HepG2 (cell line): ENCODE data around the gene ERFL. TPM values are rescaled to one million over a fixed set of nuclear protein-coding genes. Genes with fewer than 3 reads are reported as not detected.
A peak's percentile ranks its signal among the peaks of the same experiment; 100 is the strongest.

Experiments used
- FOXJ3 ChIP-seq: sonication (generic); formaldehyde crosslinking; IDR thresholded peaks from 2 replicates; pipeline ENCODE4 v1.4.0; 2020; ENCODE audit warnings: missing genetic modification reagents, mild to moderate bottlenecking, borderline replicate concordance
- JUN ChIP-seq: sonication (generic); formaldehyde crosslinking; IDR thresholded peaks from 2 replicates; pipeline ENCODE4 v1.4.0; 2020; ENCODE audit warnings: mild to moderate bottlenecking, missing genetic modification reagents
- KAT8 ChIP-seq: IDR thresholded peaks from 2 replicates; pipeline ENCODE4 v1.6.1; 2016; ENCODE audit warnings: missing genetic modification reagents, missing compliant biosample characterization
- LCORL ChIP-seq, 2 experiments: fragments of 450-650 bp in 1 of 2; sonication (generic) in 1 of 2; formaldehyde crosslinking in 1 of 2; IDR thresholded peaks; 2 replicates each; pipeline versions ENCODE4 v1.5.0 to v1.6.1; 2017 to 2020; ENCODE audit warnings: antibody characterized with exemption in 1 of 2, missing genetic modification reagents in 1 of 2
- MIER3 ChIP-seq: IDR thresholded peaks from 2 replicates; pipeline ENCODE4 v1.6.1; 2016; ENCODE audit warnings: missing compliant biosample characterization, borderline replicate concordance
- SOX6 ChIP-seq, 2 experiments: fragments of 450-650 bp in 1 of 2; sonication (generic) in 1 of 2; formaldehyde crosslinking in 1 of 2; IDR thresholded peaks; 2 replicates each; pipeline versions ENCODE4 v1.4.0 to v1.6.1; 2017 to 2020; ENCODE audit warnings: antibody characterized with exemption in 1 of 2, mild to moderate bottlenecking in 1 of 2, missing genetic modification reagents in 1 of 2
- ZNF124 ChIP-seq: sonication (generic); formaldehyde crosslinking; IDR thresholded peaks from 2 replicates; pipeline ENCODE4 v1.4.0; 2020; ENCODE audit warnings: missing genetic modification reagents
- ZNF501 ChIP-seq: sonication (generic); formaldehyde crosslinking; IDR thresholded peaks from 2 replicates; pipeline ENCODE4 v1.5.1; 2020; ENCODE audit warnings: mild to moderate bottlenecking, moderate library complexity, missing genetic modification reagents
- ZNF556 ChIP-seq: sonication (generic); formaldehyde crosslinking; IDR thresholded peaks from 2 replicates; pipeline ENCODE4 v1.4.0; 2020; ENCODE audit warnings: mild to moderate bottlenecking, missing genetic modification reagents, borderline replicate concordance
- ZNF614 ChIP-seq: IDR thresholded peaks from 2 replicates; pipeline ENCODE4 v1.6.1; 2018; ENCODE audit warnings: missing biosample characterization, missing genetic modification reagents, inconsistent platforms, borderline replicate concordance
- polyA plus RNA-seq, 8 experiments: library from polyadenylated mRNA; depleted of rRNA in 3 of 8; stranded (reverse) in 7 of 8; unstranded in 1 of 8; fragments of >200 nt; fragmentation: Illumina TruSeq in 4 of 8; extraction: Trizol in 4 of 8; gene quantifications; 2 replicates each; pipeline versions ENCODE4 v1.2.1 to v1.2.3, GENCODE V29; 2011 to 2016; ENCODE audit warnings: low read depth in 4 of 8, missing spikeins in 1 of 8, mixed read lengths in 1 of 8; ENCODE audit not compliant: insufficient read depth in 1 of 8
- total RNA-seq, 5 experiments: library from RNA; depleted of rRNA; stranded (reverse); fragments of >200 nt; fragmentation: Illumina TruSeq; extraction: Trizol; gene quantifications; 2 replicates each; pipeline ENCODE4 v1.2.3, GENCODE V29; 2016; ENCODE audit warnings: low read depth in 1 of 5
- TF ChIP-seq, protein P1 (sequence below): sonication (generic); formaldehyde crosslinking; IDR thresholded peaks from 2 replicates; pipeline ENCODE4 v1.5.1; 2020; ENCODE audit warnings: mild to moderate bottlenecking, missing genetic modification reagents, borderline replicate concordance
- TF ChIP-seq, protein P2 (sequence below), 2 experiments: fragments of 450-650 bp in 1 of 2; sonication (generic) in 1 of 2; formaldehyde crosslinking; IDR thresholded peaks; 2 replicates each; pipeline versions ENCODE4 v1.5.0 to v1.8.0; 2020 to 2022; ENCODE audit warnings: mild to moderate bottlenecking in 1 of 2, missing genetic modification reagents in 1 of 2
- TF ChIP-seq, protein P3 (sequence below): sonication (generic); formaldehyde crosslinking; IDR thresholded peaks from 2 replicates; pipeline ENCODE4 v1.9.0; 2022; ENCODE audit warnings: low read depth, missing genetic modification reagents
- TF ChIP-seq, protein P4 (sequence below): IDR thresholded peaks from 2 replicates; pipeline ENCODE4 v1.6.1; 2016; ENCODE audit warnings: mild to moderate bottlenecking

Gene ERFL
- total and polyA plus RNA-seq, 2 of the 13 experiments (the other 11 are each of a cell fraction or from before 2014, with no cell fraction given), result not detected

DNA sequence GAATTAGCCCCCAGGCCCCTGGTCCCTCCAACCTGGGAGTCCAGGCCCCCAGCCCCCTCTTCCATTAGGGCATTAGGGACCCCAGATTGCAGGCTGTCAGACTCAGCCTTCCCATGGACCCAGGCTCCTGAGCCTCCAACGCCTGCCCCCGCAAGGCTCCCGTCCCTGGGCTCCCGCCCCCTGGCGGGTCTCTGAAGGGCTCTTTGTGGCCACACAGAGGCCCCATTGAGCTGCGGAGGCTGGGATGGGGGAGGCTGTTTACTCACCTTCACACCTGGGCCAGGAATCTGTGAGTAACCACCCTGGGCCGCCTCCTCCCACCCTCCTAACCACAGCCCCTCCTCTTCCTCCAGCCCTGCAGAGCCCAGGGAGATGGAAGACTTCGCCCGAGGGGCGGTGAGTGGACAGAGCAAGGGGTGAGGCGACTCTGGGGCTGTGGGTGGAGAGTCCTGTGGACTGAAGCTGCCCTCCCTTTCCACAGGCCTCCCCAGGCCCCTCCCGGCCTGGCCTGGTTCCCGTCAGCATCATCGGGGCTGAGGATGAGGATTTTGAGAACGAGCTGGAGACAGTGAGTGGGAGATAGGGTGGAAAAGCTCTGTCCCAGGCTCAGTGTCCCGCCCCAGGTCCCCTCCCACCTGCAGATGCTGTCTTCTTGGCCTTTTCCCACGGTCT is 40.4 kb downstream of the ERFL start (continued):
- TF ChIP-seq, protein P1, sequence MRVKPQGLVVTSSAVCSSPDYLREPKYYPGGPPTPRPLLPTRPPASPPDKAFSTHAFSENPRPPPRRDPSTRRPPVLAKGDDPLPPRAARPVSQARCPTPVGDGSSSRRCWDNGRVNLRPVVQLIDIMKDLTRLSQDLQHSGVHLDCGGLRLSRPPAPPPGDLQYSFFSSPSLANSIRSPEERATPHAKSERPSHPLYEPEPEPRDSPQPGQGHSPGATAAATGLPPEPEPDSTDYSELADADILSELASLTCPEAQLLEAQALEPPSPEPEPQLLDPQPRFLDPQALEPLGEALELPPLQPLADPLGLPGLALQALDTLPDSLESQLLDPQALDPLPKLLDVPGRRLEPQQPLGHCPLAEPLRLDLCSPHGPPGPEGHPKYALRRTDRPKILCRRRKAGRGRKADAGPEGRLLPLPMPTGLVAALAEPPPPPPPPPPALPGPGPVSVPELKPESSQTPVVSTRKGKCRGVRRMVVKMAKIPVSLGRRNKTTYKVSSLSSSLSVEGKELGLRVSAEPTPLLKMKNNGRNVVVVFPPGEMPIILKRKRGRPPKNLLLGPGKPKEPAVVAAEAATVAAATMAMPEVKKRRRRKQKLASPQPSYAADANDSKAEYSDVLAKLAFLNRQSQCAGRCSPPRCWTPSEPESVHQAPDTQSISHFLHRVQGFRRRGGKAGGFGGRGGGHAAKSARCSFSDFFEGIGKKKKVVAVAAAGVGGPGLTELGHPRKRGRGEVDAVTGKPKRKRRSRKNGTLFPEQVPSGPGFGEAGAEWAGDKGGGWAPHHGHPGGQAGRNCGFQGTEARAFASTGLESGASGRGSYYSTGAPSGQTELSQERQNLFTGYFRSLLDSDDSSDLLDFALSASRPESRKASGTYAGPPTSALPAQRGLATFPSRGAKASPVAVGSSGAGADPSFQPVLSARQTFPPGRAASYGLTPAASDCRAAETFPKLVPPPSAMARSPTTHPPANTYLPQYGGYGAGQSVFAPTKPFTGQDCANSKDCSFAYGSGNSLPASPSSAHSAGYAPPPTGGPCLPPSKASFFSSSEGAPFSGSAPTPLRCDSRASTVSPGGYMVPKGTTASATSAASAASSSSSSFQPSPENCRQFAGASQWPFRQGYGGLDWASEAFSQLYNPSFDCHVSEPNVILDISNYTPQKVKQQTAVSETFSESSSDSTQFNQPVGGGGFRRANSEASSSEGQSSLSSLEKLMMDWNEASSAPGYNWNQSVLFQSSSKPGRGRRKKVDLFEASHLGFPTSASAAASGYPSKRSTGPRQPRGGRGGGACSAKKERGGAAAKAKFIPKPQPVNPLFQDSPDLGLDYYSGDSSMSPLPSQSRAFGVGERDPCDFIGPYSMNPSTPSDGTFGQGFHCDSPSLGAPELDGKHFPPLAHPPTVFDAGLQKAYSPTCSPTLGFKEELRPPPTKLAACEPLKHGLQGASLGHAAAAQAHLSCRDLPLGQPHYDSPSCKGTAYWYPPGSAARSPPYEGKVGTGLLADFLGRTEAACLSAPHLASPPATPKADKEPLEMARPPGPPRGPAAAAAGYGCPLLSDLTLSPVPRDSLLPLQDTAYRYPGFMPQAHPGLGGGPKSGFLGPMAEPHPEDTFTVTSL (CRISPR knock-in tag), result peak; percentile 43; the same call in 1 of the 2 replicates
- TF ChIP-seq, protein P2, sequence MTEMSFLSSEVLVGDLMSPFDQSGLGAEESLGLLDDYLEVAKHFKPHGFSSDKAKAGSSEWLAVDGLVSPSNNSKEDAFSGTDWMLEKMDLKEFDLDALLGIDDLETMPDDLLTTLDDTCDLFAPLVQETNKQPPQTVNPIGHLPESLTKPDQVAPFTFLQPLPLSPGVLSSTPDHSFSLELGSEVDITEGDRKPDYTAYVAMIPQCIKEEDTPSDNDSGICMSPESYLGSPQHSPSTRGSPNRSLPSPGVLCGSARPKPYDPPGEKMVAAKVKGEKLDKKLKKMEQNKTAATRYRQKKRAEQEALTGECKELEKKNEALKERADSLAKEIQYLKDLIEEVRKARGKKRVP (CRISPR knock-in tag; IDR thresholded peaks at IDR 0.05), result peak in 1 of 2 experiments; percentile 35; a peak in 1 of 4 replicates
- TF ChIP-seq SOX6 (IDR thresholded peaks at IDR 0.05) (no peak), SOX6 (CRISPR knock-in tag; IDR thresholded peaks at IDR 0.05) (peak; percentile 80), JUN (CRISPR knock-in tag) (peak; percentile 76), ZNF614 (CRISPR knock-in tag) (peak; percentile 72), ZNF556 (CRISPR knock-in tag) (peak; percentile 97), FOXJ3 (CRISPR knock-in tag) (peak; percentile 64; the same call in 1 of the 2 replicates), MIER3 (peak; percentile 72; the same call in 1 of the 2 replicates), LCORL (IDR thresholded peaks at IDR 0.05) (no peak), LCORL (CRISPR knock-in tag; IDR thresholded peaks at IDR 0.05) (peak; percentile 79), KAT8 (peak; percentile 76), ZNF501 (CRISPR knock-in tag) (peak; percentile 80), ZNF124 (CRISPR knock-in tag) (0 out of 2 replicates have a peak, but pooled peaks have one; percentile 35)
- TF ChIP-seq, protein P3, sequence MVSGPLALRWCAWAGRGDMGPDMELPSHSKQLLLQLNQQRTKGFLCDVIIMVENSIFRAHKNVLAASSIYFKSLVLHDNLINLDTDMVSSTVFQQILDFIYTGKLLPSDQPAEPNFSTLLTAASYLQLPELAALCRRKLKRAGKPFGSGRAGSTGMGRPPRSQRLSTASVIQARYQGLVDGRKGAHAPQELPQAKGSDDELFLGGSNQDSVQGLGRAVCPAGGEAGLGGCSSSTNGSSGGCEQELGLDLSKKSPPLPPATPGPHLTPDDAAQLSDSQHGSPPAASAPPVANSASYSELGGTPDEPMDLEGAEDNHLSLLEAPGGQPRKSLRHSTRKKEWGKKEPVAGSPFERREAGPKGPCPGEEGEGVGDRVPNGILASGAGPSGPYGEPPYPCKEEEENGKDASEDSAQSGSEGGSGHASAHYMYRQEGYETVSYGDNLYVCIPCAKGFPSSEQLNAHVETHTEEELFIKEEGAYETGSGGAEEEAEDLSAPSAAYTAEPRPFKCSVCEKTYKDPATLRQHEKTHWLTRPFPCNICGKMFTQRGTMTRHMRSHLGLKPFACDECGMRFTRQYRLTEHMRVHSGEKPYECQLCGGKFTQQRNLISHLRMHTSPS (CRISPR knock-in tag), result no peak
- TF ChIP-seq, protein P4, sequence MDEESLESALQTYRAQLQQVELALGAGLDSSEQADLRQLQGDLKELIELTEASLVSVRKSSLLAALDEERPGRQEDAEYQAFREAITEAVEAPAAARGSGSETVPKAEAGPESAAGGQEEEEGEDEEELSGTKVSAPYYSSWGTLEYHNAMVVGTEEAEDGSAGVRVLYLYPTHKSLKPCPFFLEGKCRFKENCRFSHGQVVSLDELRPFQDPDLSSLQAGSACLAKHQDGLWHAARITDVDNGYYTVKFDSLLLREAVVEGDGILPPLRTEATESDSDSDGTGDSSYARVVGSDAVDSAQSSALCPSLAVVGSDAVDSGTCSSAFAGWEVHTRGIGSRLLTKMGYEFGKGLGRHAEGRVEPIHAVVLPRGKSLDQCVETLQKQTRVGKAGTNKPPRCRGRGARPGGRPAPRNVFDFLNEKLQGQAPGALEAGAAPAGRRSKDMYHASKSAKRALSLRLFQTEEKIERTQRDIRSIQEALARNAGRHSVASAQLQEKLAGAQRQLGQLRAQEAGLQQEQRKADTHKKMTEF (CRISPR knock-in tag), result peak; percentile 77; the same call in 1 of the 2 replicates
